CD14-positive monocyte (primary cell): ENCODE measurements around the gene ZDHHC3. TPM values are rescaled to one million over a fixed set of nuclear protein-coding genes. Genes with fewer than 3 reads are reported as not detected.
A peak's percentile ranks its signal among the peaks of the same experiment; 100 is the strongest.

ENCODE experiments used
- DNase-seq, 3 donors: peaks; one replicate each; pipeline ENCODE4 v3.0.0-alpha.2; 2011 to 2022
- H2AFZ ChIP-seq: 2 replicates; pipeline ENCODE4 v1.6.0; 2012; ENCODE audit warnings: mild to moderate bottlenecking, low read depth, low read length, inconsistent platforms; ENCODE audit not compliant: insufficient read depth, poor library complexity, severe bottlenecking
- H3K27ac ChIP-seq, 2 donors: 1 replicate in 1 of 2; 2 replicates in 1 of 2; pipeline ENCODE4 v1.5.1; 2012 to 2013; ENCODE audit warnings: low read length in 2 of 2, control low read depth in 1 of 2, inconsistent platforms in 1 of 2, low read depth in 1 of 2, mild to moderate bottlenecking in 1 of 2
- H3K27me3 ChIP-seq, 2 donors: one replicate each; pipeline versions ENCODE4 v1.6.0 to v1.6.1; 2011 to 2013; ENCODE audit warnings: low read length in 2 of 2; ENCODE audit not compliant: control insufficient read depth in 2 of 2, insufficient read depth in 2 of 2
- H3K36me3 ChIP-seq, 2 donors: replicated peaks in 1 of 2; 1 replicate in 1 of 2; 2 replicates in 1 of 2; pipeline versions ENCODE4 v1.5.1 to v1.6.1; 2012 to 2013; ENCODE audit warnings: low read length in 2 of 2, control low read depth in 1 of 2, inconsistent platforms in 1 of 2, mild to moderate bottlenecking in 1 of 2; ENCODE audit not compliant: insufficient read depth in 2 of 2, control insufficient read depth in 1 of 2
- H3K4me1 ChIP-seq, 2 donors: 1 replicate in 1 of 2; 2 replicates in 1 of 2; pipeline versions ENCODE4 v1.5.1 to v1.6.1; 2012 to 2013; ENCODE audit warnings: low read length in 2 of 2, control low read depth in 1 of 2, inconsistent platforms in 1 of 2, mild to moderate bottlenecking in 1 of 2, moderate library complexity in 1 of 2; ENCODE audit not compliant: insufficient read depth in 2 of 2, control insufficient read depth in 1 of 2
- H3K4me2 ChIP-seq: replicated peaks from 2 replicates; pipeline ENCODE3; 2012; ENCODE audit warnings: low read length, moderate library complexity, mild to moderate bottlenecking; ENCODE audit not compliant: poor library complexity, severe bottlenecking; ENCODE audit errors: extremely low read depth
- H3K4me3 ChIP-seq, 3 experiments: fragments of 200-600 bp in 1 of 3; sonication (generic) in 1 of 3; replicated peaks in 1 of 3; 1 replicate in 2 of 3; 2 replicates in 1 of 3; pipeline ENCODE4 v1.5.1; 2011 to 2013; ENCODE audit warnings: low read length in 3 of 3, mild to moderate bottlenecking in 3 of 3, control low read depth in 2 of 3, low read depth in 2 of 3, inconsistent platforms in 1 of 3, moderate library complexity in 1 of 3
- H3K79me2 ChIP-seq: 2 replicates; pipeline ENCODE4 v1.6.0; 2012; ENCODE audit warnings: mild to moderate bottlenecking, control low read depth, inconsistent platforms, low read length, moderate library complexity; ENCODE audit not compliant: insufficient read depth
- H3K9ac ChIP-seq: 2 replicates; pipeline ENCODE4 v1.6.0; 2017; ENCODE audit warnings: low read length, mild to moderate bottlenecking; ENCODE audit not compliant: insufficient read depth, poor library complexity, severe bottlenecking
- H3K9me3 ChIP-seq, 2 donors: replicated peaks in 1 of 2; 1 replicate in 1 of 2; 2 replicates in 1 of 2; pipeline versions ENCODE4 v1.5.1 to v1.6.1; 2012 to 2013; ENCODE audit warnings: low read length in 2 of 2, control low read depth in 1 of 2; ENCODE audit not compliant: control insufficient read depth in 1 of 2, insufficient read depth in 1 of 2
- H4K20me1 ChIP-seq: 2 replicates; pipeline ENCODE4 v1.6.0; 2012; ENCODE audit warnings: mild to moderate bottlenecking, low read length, control low read depth, moderate library complexity; ENCODE audit not compliant: insufficient read depth
- H3K27ac Mint-ChIP-seq, 7 donors: one replicate each; pipeline ENCODE4 v1.8.0; 2020; ENCODE audit warnings: mild to moderate bottlenecking in 7 of 7, mixed read lengths in 7 of 7, moderate library complexity in 6 of 7, inconsistent platforms in 2 of 7
- H3K27me3 Mint-ChIP-seq, 3 donors: one replicate each; pipeline ENCODE4 v1.8.0; 2021 to 2022; ENCODE audit warnings: low read depth in 3 of 3, mild to moderate bottlenecking in 3 of 3, mixed read lengths in 3 of 3, moderate library complexity in 3 of 3, inconsistent platforms in 1 of 3
- H3K36me3 Mint-ChIP-seq, 2 donors: one replicate each; pipeline ENCODE4 v1.8.0; 2020; ENCODE audit warnings: mixed read lengths in 2 of 2, inconsistent platforms in 1 of 2, mild to moderate bottlenecking in 1 of 2
- H3K4me1 Mint-ChIP-seq: one replicate; pipeline ENCODE4 v1.8.0; 2020; ENCODE audit warnings: mild to moderate bottlenecking, mixed read lengths
- H3K4me3 Mint-ChIP-seq, 2 donors: one replicate each; pipeline ENCODE4 v1.8.0; 2020; ENCODE audit warnings: mild to moderate bottlenecking in 2 of 2, mixed read lengths in 2 of 2, moderate library complexity in 1 of 2
- H3K9me3 Mint-ChIP-seq, 7 donors: one replicate each; pipeline ENCODE4 v1.8.0; 2020 to 2022; ENCODE audit warnings: mixed read lengths in 7 of 7, mild to moderate bottlenecking in 6 of 7, moderate library complexity in 6 of 7, inconsistent platforms in 2 of 7
- CTCF ChIP-seq: fragments of 200-600 bp; IDR thresholded peaks from one replicate; pipeline ENCODE4 v1.8.0; 2022; ENCODE audit warnings: antibody characterized with exemption, mild to moderate bottlenecking
- WGBS: methylation state at CpG from one replicate; pipeline ENCODE4 v1.1.5; 2013; ENCODE audit warnings: missing lambda C conversion rate; ENCODE audit not compliant: insufficient coverage; 5-methylcytosine and 5-hydroxymethylcytosine counted together
- intact Hi-C, 2 donors: fragments of 100-400 bp; cut with micrococcal nuclease; formaldehyde crosslinking; loops; one replicate each; pipeline versions ENCODE4 v1.15.0 to v1.15.1; 2023
- polyA plus RNA-seq, 3 donors: library from polyadenylated mRNA; depleted of rRNA in 1 of 3; unstranded in 2 of 3; stranded (reverse) in 1 of 3; fragments of 300-500 nt in 2 of 3; fragments of >200 nt in 1 of 3; fragmentation: Illumina TruSeq in 2 of 3; gene quantifications; 1 replicate in 2 of 3; 2 replicates in 1 of 3; pipeline ENCODE4 v1.2.3, GENCODE V29; 2012 to 2021

The ZDHHC3 gene
- polyA plus RNA-seq, 3 donors, result 52.1 to 72.6 (median 61.3) TPM

GRCh38 chr3:44954304-44954703, 21.7 kb downstream of the ZDHHC3 start:
- no CpG with 5 or more reads among the region's 5 CpGs for WGBS
- DNase-seq, result peak; percentile 35 to 72 (median 65)
- Mint-ChIP-seq H3K27me3 (no peaks in the 10 kb centered on the region), H3K27ac (peak overlapping the region; percentile 91 to 99 (median 95)), H3K4me1 (peaks cover 35% of the 10 kb centered on the region), H3K36me3 (peaks cover 50 to 56% of the 10 kb centered on the region in 2 donors), H3K9me3 (no peaks in the 10 kb centered on the region), H3K4me3 (no peak overlapping the region)
- no peaks in the 10 kb centered on the region for H3K27me3 ChIP-seq
- H3K36me3 ChIP-seq, result peaks cover 22 to 56% of the 10 kb centered on the region in 2 donors
- H3K4me1 ChIP-seq, result peaks cover 29 to 33% of the 10 kb centered on the region in 2 donors
- H3K9me3 ChIP-seq, result no peaks in the 10 kb centered on the region
- no peak for TF ChIP-seq CTCF
- peak overlapping the region; percentile 83 to 84 for H3K27ac ChIP-seq
- peak overlapping the region; percentile 13 for H3K9ac ChIP-seq
- intact Hi-C loops, result no loop called here
- peaks cover 89% of the 10 kb centered on the region for H3K79me2 ChIP-seq
- peaks cover 52% of the 10 kb centered on the region for H4K20me1 ChIP-seq
- peak overlapping the region; percentile 58 for H3K4me2 ChIP-seq
- peak overlapping the region in 1 of 3 experiments; percentile 3 for H3K4me3 ChIP-seq
- no peak overlapping the region for H2AFZ ChIP-seq

- Mint-ChIP-seq H3K27ac (peak overlapping the region in 1 of 7 donors; percentile 27), H3K4me3 (no peak overlapping the region), H3K36me3 (peaks cover 47 to 53% of the 10 kb centered on the region in 2 donors), H3K9me3 (no peaks in the 10 kb centered on the region), H3K4me1 (peaks cover 35% of the 10 kb centered on the region), H3K27me3 (no peaks in the 10 kb centered on the region)
- H2AFZ ChIP-seq, result no peak overlapping the region
- H4K20me1 ChIP-seq, result peaks cover 58% of the 10 kb centered on the region
- H3K27ac ChIP-seq, result no peak overlapping the region
- no peaks in the 10 kb centered on the region for H3K27me3 ChIP-seq
- no peak for TF ChIP-seq CTCF
- no peaks in the 10 kb centered on the region for H3K9me3 ChIP-seq
- no peak overlapping the region for H3K4me2 ChIP-seq
- H3K4me1 ChIP-seq, result peaks cover 29 to 33% of the 10 kb centered on the region in 2 donors
- H3K9ac ChIP-seq, result no peak overlapping the region
- DNase-seq, result no peak
- intact Hi-C loops, result no loop called here
- H3K79me2 ChIP-seq, result peaks cover 85% of the 10 kb centered on the region
- WGBS, result 100% methylated on average over 2 of the region's 3 CpGs
- no peak overlapping the region for H3K4me3 ChIP-seq
- H3K36me3 ChIP-seq, result peaks cover 12 to 53% of the 10 kb centered on the region in 2 donors
Measured at GRCh38 chr3:44952689-44953088, 23.3 kb downstream of the ZDHHC3 start.
